A549 (cell line): ENCODE data around the gene ESPN. TPM values are rescaled to one million over a fixed set of nuclear protein-coding genes. Genes with fewer than 3 reads are reported as not detected.
"Not testable (repeated sequence)": the region's sequence is repeated elsewhere in the genome, so short reads cannot be mapped to it uniquely, and the experiment has no call there.

Experiments
- ATAC-seq, 2 experiments: fragments of 200-7000 bp in 1 of 2; fragments of >200 bp in 1 of 2; cut with Nextera tagmentation in 1 of 2; cut with Tn5 transposase in 1 of 2; 3 replicates each; pipeline versions ENCODE4 v1.8.0 to v1.9.1; 2018 to 2020; ENCODE audit warnings: mild to moderate bottlenecking in 1 of 2, moderate library complexity in 1 of 2
- CTCF ChIA-PET: fragments of 300-600 bp; sonication (Branson Sonifier 250); formaldehyde crosslinking; extraction: SDS; loops from one replicate; lab custom pipeline; 2021; ENCODE audit warnings: antibody characterized with exemption, inconsistent platforms; lab: Yijun Ruan, JAX
- POLR2A ChIA-PET: fragments of 350-600 bp; formaldehyde crosslinking; extraction: SDS; loops from one replicate; lab custom pipeline; 2021; ENCODE audit warnings: antibody characterized with exemption, inconsistent platforms; lab: Yijun Ruan, JAX
- DNase-seq, 2 experiments: peaks; one replicate each; pipeline versions ENCODE4 v3.0.0 to v3.0.0-alpha.2; 2011 to 2016; ENCODE audit warnings: low read depth in 1 of 2, low spot score in 1 of 2
- FAIRE-seq: peaks from 2 replicates; lab custom pipeline; 2011; peaks lifted over from hg19 to GRCh38; lab: Jason Lieb, UNC
- H3K27ac ChIP-seq, 2 experiments: fragments of >200 bp; sonication (Bioruptor Twin); formaldehyde crosslinking; 3 replicates each; pipeline ENCODE4 v1.5.1; 2016 to 2017
- H3K4me1 ChIP-seq: fragments of >200 bp; sonication (Bioruptor Twin); formaldehyde crosslinking; 3 replicates; pipeline ENCODE4 v1.6.1; 2016
- H3K4me2 ChIP-seq: fragments of >200 bp; sonication (Bioruptor Twin); formaldehyde crosslinking; 3 replicates; pipeline ENCODE4 v1.6.1; 2016
- H3K4me3 ChIP-seq: fragments of >200 bp; sonication (Bioruptor Twin); formaldehyde crosslinking; 3 replicates; pipeline ENCODE4 v1.5.1; 2016
- H3K9me3 ChIP-seq: fragments of >200 bp; sonication (Bioruptor Twin); formaldehyde crosslinking; 3 replicates; pipeline ENCODE4 v1.6.1; 2016
- CHD2 ChIP-seq: fragments of 150-350 bp; IDR thresholded peaks from 2 replicates; pipeline ENCODE4 v1.6.1; 2014; ENCODE audit warnings: low read length; ENCODE audit not compliant: partially characterized antibody
- FOSB ChIP-seq: fragments of 250-450 bp; sonication (Bioruptor Pico); IDR thresholded peaks from 2 replicates; pipeline ENCODE4 v1.5.0; 2020; ENCODE audit warnings: mild to moderate bottlenecking, moderate library complexity
- HDAC2 ChIP-seq: fragments of 200-600 bp; sonication (generic); IDR thresholded peaks from 2 replicates; pipeline ENCODE4 v1.6.1; 2016
- HEYL ChIP-seq: fragments of 250-450 bp; sonication (Bioruptor Pico); IDR thresholded peaks from 2 replicates; pipeline ENCODE4 v1.8.0; 2021; ENCODE audit warnings: mild to moderate bottlenecking, moderate library complexity
- HOXA7 ChIP-seq: fragments of 250-450 bp; sonication (Bioruptor Pico); IDR thresholded peaks from 2 replicates; pipeline ENCODE4 v1.5.0; 2020; ENCODE audit warnings: mild to moderate bottlenecking, moderate library complexity
- JUN ChIP-seq, 2 experiments: fragments of >200 bp; sonication (Bioruptor Twin); formaldehyde crosslinking; IDR thresholded peaks; 2 replicates in 1 of 2; 3 replicates in 1 of 2; pipeline ENCODE4 v1.6.1; 2016 to 2017
- JUNB ChIP-seq: fragments of >200 bp; sonication (Bioruptor Twin); formaldehyde crosslinking; IDR thresholded peaks from 2 replicates; pipeline ENCODE4 v1.6.1; 2016
- KDM1A ChIP-seq: fragments of 200-600 bp; sonication (generic); IDR thresholded peaks from 2 replicates; pipeline ENCODE4 v1.6.1; 2016; ENCODE audit warnings: low read depth, mild to moderate bottlenecking
- KDM5A ChIP-seq: fragments of 200-600 bp; sonication (generic); IDR thresholded peaks from 2 replicates; pipeline ENCODE4 v1.6.1; 2016; ENCODE audit warnings: antibody characterized with exemption, mild to moderate bottlenecking
- MAZ ChIP-seq: fragments of 150-350 bp; IDR thresholded peaks from 2 replicates; pipeline ENCODE4 v1.6.1; 2014; ENCODE audit warnings: antibody characterized with exemption, low read depth, low read length, borderline replicate concordance
- MYC ChIP-seq: IDR thresholded peaks from 2 replicates; pipeline ENCODE4 v1.6.1; 2012; ENCODE audit warnings: mild to moderate bottlenecking, inconsistent platforms, low read length, improper control_type of control experiment, borderline replicate concordance
- NPAS2 ChIP-seq: fragments of 250-450 bp; sonication (Bioruptor Pico); IDR thresholded peaks from 2 replicates; pipeline ENCODE4 v1.8.0; 2022; ENCODE audit warnings: mild to moderate bottlenecking, moderate library complexity, borderline replicate concordance
- POLR2AphosphoS2 ChIP-seq: conservative IDR thresholded peaks from 2 replicates; pipeline ENCODE4 v1.6.1; 2012; ENCODE audit warnings: low read length, improper control_type of control experiment, inconsistent platforms
- RAD21 ChIP-seq, 2 experiments: fragments of >200 bp in 1 of 2; sonication (Bioruptor Twin) in 1 of 2; formaldehyde crosslinking in 1 of 2; IDR thresholded peaks in 1 of 2; conservative IDR thresholded peaks in 1 of 2; 2 replicates in 1 of 2; 3 replicates in 1 of 2; pipeline ENCODE4 v1.6.1; 2012 to 2018; ENCODE audit warnings: inconsistent platforms in 1 of 2
- SMC3 ChIP-seq: fragments of >200 bp; sonication (Bioruptor Twin); formaldehyde crosslinking; IDR thresholded peaks from 3 replicates; pipeline ENCODE4 v1.6.1; 2018; ENCODE audit warnings: inconsistent platforms
- SREBF2 ChIP-seq: fragments of 450-650 bp; IDR thresholded peaks from 2 replicates; pipeline ENCODE4 v1.6.1; 2014; ENCODE audit warnings: mild to moderate bottlenecking, moderate library complexity
- ZC3H11A ChIP-seq: fragments of 450-650 bp; IDR thresholded peaks from 2 replicates; pipeline ENCODE4 v1.6.1; 2014; ENCODE audit warnings: antibody characterized with exemption, mild to moderate bottlenecking
- ZFP36 ChIP-seq: fragments of 450-650 bp; IDR thresholded peaks from 2 replicates; pipeline ENCODE4 v1.6.1; 2014; ENCODE audit warnings: borderline replicate concordance; ENCODE audit not compliant: partially characterized antibody
- WGBS: methylation state at CpG from one replicate; pipeline ENCODE4 v1.1.6; 2017; ENCODE audit errors: missing lambda C conversion rate; 5-methylcytosine and 5-hydroxymethylcytosine counted together
- polyA plus RNA-seq, 4 experiments: library from polyadenylated mRNA; depleted of rRNA in 3 of 4; stranded (reverse); fragments of >200 nt; fragmentation: RNase III in 1 of 4; extraction: RNeasy Plus Mini Kit Qiagen cat#74134 plus additional on column Dnase treatment in 1 of 4; gene quantifications; 2 replicates in 3 of 4; 3 replicates in 1 of 4; pipeline ENCODE4 v1.2.3, GENCODE V29; 2011 to 2017
- TF ChIP-seq, protein P1 (sequence below): fragments of >200 bp; sonication (Bioruptor Twin); formaldehyde crosslinking; IDR thresholded peaks from 2 replicates; pipeline ENCODE4 v1.6.1; 2016
- TF ChIP-seq, protein P2 (sequence below): IDR thresholded peaks from 2 replicates; pipeline ENCODE4 v1.6.1; 2012
- TF ChIP-seq, protein P3 (sequence below): fragments of 250-450 bp; sonication (Bioruptor Pico); IDR thresholded peaks from 2 replicates; pipeline ENCODE4 v1.5.0; 2020; ENCODE audit warnings: low read depth, mild to moderate bottlenecking, moderate library complexity
- TF ChIP-seq, protein P4 (sequence below): IDR thresholded peaks from 2 replicates; pipeline ENCODE4 v1.6.1; 2012; ENCODE audit warnings: low read depth, borderline replicate concordance
- TF ChIP-seq, protein P5 (sequence below): fragments of 450-650 bp; IDR thresholded peaks from 2 replicates; pipeline ENCODE4 v1.6.1; 2014; ENCODE audit warnings: antibody characterized with exemption
- TF ChIP-seq, protein P6 (sequence below): fragments of >200 bp; sonication (Bioruptor Twin); formaldehyde crosslinking; IDR thresholded peaks from 3 replicates; pipeline ENCODE4 v1.5.1; 2016

Gene ESPN
- polyA plus RNA-seq, 2 of the 4 experiments (the other 2 are of a cell fraction) = 0.22 to 0.28 TPM

DNA sequence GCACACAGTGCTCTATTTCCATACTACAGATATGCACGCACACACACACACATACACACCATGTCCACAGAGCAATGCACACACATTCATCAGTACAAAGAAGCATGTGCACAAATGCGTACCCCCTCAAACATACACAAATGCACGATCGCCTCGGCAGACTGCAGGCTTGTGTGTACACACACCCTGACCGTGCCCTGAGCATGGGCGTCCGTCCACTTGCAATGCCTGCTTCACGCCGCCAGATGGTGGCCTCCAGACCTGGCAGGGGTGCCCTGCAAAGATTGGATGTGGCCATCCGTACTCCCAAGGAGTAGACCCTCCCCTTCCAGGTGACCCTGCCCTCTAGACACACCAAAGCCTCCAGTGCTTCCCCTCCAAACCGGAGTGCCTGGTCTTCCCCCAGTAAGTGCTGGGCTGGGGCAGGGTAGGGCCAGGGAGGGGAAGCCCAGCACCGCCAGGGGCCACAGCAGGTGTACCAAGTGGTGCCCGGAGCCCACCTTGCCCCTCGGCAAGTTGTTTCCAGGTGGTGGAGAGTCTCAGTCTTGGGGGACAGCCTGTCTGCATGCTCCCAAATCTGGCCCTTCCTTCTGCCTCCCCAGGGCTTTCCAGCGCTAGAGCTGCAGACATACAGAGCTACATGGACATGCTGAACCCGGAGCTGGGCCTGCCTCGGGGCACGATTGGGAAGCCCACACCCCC is 20.6 kb downstream of the ESPN start:
- peak; percentile 63 to 80 for ATAC-seq
- POLR2A ChIA-PET = no interaction called here

DNA sequence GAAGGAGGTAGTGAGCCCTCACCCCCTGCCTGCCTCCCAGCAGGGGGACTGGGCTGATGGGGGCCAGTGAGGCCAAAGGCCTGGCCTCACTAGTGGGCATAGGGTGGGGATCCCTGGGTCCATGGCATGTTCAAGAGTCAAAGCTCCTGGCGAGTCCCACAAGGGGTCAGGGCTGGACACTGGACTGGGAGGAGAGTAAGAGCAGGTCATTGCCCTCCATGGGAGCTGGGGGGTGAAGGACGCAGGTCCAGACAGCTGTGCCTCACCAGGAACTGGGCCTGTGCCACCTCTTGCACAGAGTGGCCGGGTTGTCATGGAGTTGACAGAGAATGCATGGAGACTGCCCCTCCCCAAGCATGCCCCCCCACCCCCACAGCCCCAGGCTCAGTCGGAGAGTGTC is 21.4 kb downstream of the ESPN start:
- CTCF ChIA-PET = interaction anchor here (0.7 to 1.6 kb wide), 6 partner anchors 9 to 43 kb away, joined by 3 to 6 read pairs (median 3); no protein-coding TSS in a partner anchor
- H3K27ac ChIP-seq, H3K4me3 ChIP-seq, H3K4me2 ChIP-seq, ATAC-seq, FAIRE-seq, H3K9me3 ChIP-seq, H3K4me1 ChIP-seq, POLR2A ChIA-PET, DNase-seq: not testable (repeated sequence)
- WGBS = no CpG with 5 or more reads among the region's 4 CpGs

More for the DNA sequence above, 20.6 kb downstream of the ESPN start:
- peak in 1 of 2 experiments; percentile 22; a peak in 1 of 5 replicates for TF ChIP-seq RAD21 (conservative IDR thresholded peaks at IDR 0.05 in 1 of 2, IDR thresholded peaks at IDR 0.05 in 1 of 2)
- no peak for TF ChIP-seq CHD2
- TF ChIP-seq, protein P1, sequence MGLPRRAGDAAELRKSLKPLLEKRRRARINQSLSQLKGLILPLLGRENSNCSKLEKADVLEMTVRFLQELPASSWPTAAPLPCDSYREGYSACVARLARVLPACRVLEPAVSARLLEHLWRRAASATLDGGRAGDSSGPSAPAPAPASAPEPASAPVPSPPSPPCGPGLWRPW = no peak
- no peak for TF ChIP-seq HDAC2
- TF ChIP-seq ZC3H11A = no peak
- TF ChIP-seq, protein P2, sequence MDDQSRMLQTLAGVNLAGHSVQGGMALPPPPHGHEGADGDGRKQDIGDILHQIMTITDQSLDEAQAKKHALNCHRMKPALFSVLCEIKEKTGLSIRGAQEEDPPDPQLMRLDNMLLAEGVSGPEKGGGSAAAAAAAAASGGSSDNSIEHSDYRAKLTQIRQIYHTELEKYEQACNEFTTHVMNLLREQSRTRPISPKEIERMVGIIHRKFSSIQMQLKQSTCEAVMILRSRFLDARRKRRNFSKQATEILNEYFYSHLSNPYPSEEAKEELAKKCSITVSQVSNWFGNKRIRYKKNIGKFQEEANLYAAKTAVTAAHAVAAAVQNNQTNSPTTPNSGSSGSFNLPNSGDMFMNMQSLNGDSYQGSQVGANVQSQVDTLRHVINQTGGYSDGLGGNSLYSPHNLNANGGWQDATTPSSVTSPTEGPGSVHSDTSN = no peak
- TF ChIP-seq, protein P3, sequence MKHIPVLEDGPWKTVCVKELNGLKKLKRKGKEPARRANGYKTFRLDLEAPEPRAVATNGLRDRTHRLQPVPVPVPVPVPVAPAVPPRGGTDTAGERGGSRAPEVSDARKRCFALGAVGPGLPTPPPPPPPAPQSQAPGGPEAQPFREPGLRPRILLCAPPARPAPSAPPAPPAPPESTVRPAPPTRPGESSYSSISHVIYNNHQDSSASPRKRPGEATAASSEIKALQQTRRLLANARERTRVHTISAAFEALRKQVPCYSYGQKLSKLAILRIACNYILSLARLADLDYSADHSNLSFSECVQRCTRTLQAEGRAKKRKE (CRISPR knock-in tag) = no peak
- TF ChIP-seq FOSB = no peak
- TF ChIP-seq MAZ = no peak
- TF ChIP-seq, protein P4, sequence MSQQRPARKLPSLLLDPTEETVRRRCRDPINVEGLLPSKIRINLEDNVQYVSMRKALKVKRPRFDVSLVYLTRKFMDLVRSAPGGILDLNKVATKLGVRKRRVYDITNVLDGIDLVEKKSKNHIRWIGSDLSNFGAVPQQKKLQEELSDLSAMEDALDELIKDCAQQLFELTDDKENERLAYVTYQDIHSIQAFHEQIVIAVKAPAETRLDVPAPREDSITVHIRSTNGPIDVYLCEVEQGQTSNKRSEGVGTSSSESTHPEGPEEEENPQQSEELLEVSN = no peak
- no peak for TF ChIP-seq JUN (IDR thresholded peaks at IDR 0.05)
- TF ChIP-seq POLR2AphosphoS2 = no peak
- no peak for TF ChIP-seq SREBF2
- TF ChIP-seq KDM5A = no peak
- no peak for TF ChIP-seq HOXA7 (CRISPR knock-in tag)
- TF ChIP-seq SMC3 = peak; percentile 34; the same call in 1 of the 3 replicates
- TF ChIP-seq, protein P5, sequence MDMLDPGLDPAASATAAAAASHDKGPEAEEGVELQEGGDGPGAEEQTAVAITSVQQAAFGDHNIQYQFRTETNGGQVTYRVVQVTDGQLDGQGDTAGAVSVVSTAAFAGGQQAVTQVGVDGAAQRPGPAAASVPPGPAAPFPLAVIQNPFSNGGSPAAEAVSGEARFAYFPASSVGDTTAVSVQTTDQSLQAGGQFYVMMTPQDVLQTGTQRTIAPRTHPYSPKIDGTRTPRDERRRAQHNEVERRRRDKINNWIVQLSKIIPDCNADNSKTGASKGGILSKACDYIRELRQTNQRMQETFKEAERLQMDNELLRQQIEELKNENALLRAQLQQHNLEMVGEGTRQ = no peak
- TF ChIP-seq HEYL (CRISPR knock-in tag) = no peak
- TF ChIP-seq ZFP36 = no peak
- TF ChIP-seq MYC = no peak
- TF ChIP-seq, protein P6, sequence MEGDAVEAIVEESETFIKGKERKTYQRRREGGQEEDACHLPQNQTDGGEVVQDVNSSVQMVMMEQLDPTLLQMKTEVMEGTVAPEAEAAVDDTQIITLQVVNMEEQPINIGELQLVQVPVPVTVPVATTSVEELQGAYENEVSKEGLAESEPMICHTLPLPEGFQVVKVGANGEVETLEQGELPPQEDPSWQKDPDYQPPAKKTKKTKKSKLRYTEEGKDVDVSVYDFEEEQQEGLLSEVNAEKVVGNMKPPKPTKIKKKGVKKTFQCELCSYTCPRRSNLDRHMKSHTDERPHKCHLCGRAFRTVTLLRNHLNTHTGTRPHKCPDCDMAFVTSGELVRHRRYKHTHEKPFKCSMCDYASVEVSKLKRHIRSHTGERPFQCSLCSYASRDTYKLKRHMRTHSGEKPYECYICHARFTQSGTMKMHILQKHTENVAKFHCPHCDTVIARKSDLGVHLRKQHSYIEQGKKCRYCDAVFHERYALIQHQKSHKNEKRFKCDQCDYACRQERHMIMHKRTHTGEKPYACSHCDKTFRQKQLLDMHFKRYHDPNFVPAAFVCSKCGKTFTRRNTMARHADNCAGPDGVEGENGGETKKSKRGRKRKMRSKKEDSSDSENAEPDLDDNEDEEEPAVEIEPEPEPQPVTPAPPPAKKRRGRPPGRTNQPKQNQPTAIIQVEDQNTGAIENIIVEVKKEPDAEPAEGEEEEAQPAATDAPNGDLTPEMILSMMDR = peak; percentile 40; the same call in 2 of the 3 replicates
- no peak for TF ChIP-seq JUNB
- TF ChIP-seq KDM1A = no peak
- no peak for TF ChIP-seq NPAS2 (CRISPR knock-in tag)
- no peaks in the 10 kb centered on the region for H3K9me3 ChIP-seq
- H3K4me1 ChIP-seq = no peaks in the 10 kb centered on the region
- DNase-seq = peak in 1 of 2 experiments; percentile 60
- CTCF ChIA-PET = interaction anchor here (0.7 to 1.8 kb wide), 7 partner anchors 11 to 180 kb away, joined by 3 to 6 read pairs (median 3); no protein-coding TSS in a partner anchor
- H3K27ac ChIP-seq = no peak overlapping the region
- FAIRE-seq = peak; percentile 78
- no peak overlapping the region for H3K4me3 ChIP-seq
- 7% methylated on average over 3 of the region's 19 CpGs for WGBS
- no peak overlapping the region for H3K4me2 ChIP-seq
